A673 (cell line): ENCODE results near the gene CANX.

Experiments used
- EZH2 ChIP-seq: fragments of 200-600 bp; sonication (generic); IDR thresholded peaks from 2 replicates; pipeline ENCODE4 v1.6.1; 2017; ENCODE audit warnings: borderline replicate concordance, low read depth, mild to moderate bottlenecking, mixed read lengths, antibody characterized with exemption, low read length; ENCODE audit not compliant: poor library complexity, severe bottlenecking
- TF ChIP-seq, protein P1 (sequence below): fragments of 300-800, 200-600 bp; sonication (generic); conservative IDR thresholded peaks from 2 replicates; pipeline ENCODE4 v1.5.1; 2017; ENCODE audit warnings: low read depth, mild to moderate bottlenecking, antibody characterized with exemption, low read length, moderate library complexity, mixed read lengths

DNA sequence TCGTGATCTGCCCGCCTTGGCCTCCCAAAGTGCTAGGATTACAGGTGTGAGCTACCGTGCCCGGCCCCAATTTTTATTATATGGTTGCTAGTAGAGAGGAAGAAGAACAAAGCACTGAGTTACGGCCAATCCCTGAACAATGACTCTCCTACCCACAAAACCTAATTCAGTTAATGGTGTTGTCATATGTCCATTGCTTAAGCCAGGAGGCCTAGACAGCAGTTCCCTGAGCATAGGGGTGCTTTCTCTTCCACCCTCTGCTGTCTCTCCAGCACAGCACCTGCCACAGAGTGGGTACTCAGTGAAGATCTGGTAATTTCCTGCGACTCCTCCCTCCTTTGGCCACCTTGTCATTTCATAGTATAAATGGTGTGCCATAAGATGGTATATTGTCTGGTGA is 73.6 kb downstream of the CANX start:
- TF ChIP-seq, protein P1, sequence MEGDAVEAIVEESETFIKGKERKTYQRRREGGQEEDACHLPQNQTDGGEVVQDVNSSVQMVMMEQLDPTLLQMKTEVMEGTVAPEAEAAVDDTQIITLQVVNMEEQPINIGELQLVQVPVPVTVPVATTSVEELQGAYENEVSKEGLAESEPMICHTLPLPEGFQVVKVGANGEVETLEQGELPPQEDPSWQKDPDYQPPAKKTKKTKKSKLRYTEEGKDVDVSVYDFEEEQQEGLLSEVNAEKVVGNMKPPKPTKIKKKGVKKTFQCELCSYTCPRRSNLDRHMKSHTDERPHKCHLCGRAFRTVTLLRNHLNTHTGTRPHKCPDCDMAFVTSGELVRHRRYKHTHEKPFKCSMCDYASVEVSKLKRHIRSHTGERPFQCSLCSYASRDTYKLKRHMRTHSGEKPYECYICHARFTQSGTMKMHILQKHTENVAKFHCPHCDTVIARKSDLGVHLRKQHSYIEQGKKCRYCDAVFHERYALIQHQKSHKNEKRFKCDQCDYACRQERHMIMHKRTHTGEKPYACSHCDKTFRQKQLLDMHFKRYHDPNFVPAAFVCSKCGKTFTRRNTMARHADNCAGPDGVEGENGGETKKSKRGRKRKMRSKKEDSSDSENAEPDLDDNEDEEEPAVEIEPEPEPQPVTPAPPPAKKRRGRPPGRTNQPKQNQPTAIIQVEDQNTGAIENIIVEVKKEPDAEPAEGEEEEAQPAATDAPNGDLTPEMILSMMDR: no peak
- TF ChIP-seq EZH2: no peak
